HepG2 (cell line): Measurements from ENCODE around the gene TTBK1. TPM values are rescaled to one million over a fixed set of nuclear protein-coding genes. Genes with fewer than 3 reads are reported as not detected.
A peak's percentile ranks its signal among the peaks of the same experiment; 100 is the strongest.

Source experiments
- ARNT ChIP-seq: fragments of 450-650 bp; IDR thresholded peaks from 2 replicates; pipeline ENCODE4 v1.6.1; 2017
- KAT7 ChIP-seq: IDR thresholded peaks from 2 replicates; pipeline ENCODE4 v1.6.1; 2018; ENCODE audit warnings: borderline replicate concordance, missing compliant biosample characterization
- KLF9 ChIP-seq: IDR thresholded peaks from 2 replicates; pipeline ENCODE4 v1.6.1; 2016; ENCODE audit warnings: low read depth
- MXD1 ChIP-seq: sonication (generic); formaldehyde crosslinking; IDR thresholded peaks from 2 replicates; pipeline ENCODE4 v1.4.0; 2020; ENCODE audit warnings: mild to moderate bottlenecking, missing genetic modification reagents
- PAWR ChIP-seq: sonication (generic); formaldehyde crosslinking; IDR thresholded peaks from 2 replicates; pipeline ENCODE4 v1.4.0; 2020; ENCODE audit warnings: missing genetic modification reagents, mild to moderate bottlenecking, borderline replicate concordance
- PCBP2 ChIP-seq: fragments of 200-400 bp; formaldehyde crosslinking; optimal IDR thresholded peaks from 2 replicates; pipeline ENCODE3; 2018; ENCODE audit warnings: low read length, low read depth; ENCODE audit not compliant: poor library complexity, severe bottlenecking
- RXRA ChIP-seq: sonication (generic); formaldehyde crosslinking; IDR thresholded peaks from 2 replicates; pipeline ENCODE4 v1.5.1; 2020; ENCODE audit warnings: missing genetic modification reagents
- SIX1 ChIP-seq: sonication (generic); formaldehyde crosslinking; IDR thresholded peaks from 2 replicates; pipeline ENCODE4 v1.4.0; 2020; ENCODE audit warnings: missing genetic modification reagents, borderline replicate concordance
- SMAD9 ChIP-seq: sonication (generic); formaldehyde crosslinking; IDR thresholded peaks from 2 replicates; pipeline ENCODE4 v1.5.1; 2020; ENCODE audit warnings: mild to moderate bottlenecking, missing genetic modification reagents
- SNAPC2 ChIP-seq: sonication (generic); formaldehyde crosslinking; IDR thresholded peaks from 2 replicates; pipeline ENCODE4 v1.8.1; 2022; ENCODE audit warnings: mild to moderate bottlenecking, missing genetic modification reagents
- SOX6 ChIP-seq, 2 experiments: fragments of 450-650 bp in 1 of 2; sonication (generic) in 1 of 2; formaldehyde crosslinking in 1 of 2; IDR thresholded peaks; 2 replicates each; pipeline versions ENCODE4 v1.4.0 to v1.6.1; 2017 to 2020; ENCODE audit warnings: antibody characterized with exemption in 1 of 2, mild to moderate bottlenecking in 1 of 2, missing genetic modification reagents in 1 of 2
- ZBTB7A ChIP-seq: sonication (generic); formaldehyde crosslinking; IDR thresholded peaks from 2 replicates; pipeline ENCODE4 v1.8.0; 2022; ENCODE audit warnings: mild to moderate bottlenecking, missing genetic modification reagents
- ZFP62 ChIP-seq: sonication (generic); formaldehyde crosslinking; IDR thresholded peaks from 2 replicates; pipeline ENCODE4 v1.4.0; 2020; ENCODE audit warnings: missing genetic modification reagents
- ZMAT5 ChIP-seq: sonication (generic); formaldehyde crosslinking; IDR thresholded peaks from 2 replicates; pipeline ENCODE4 v1.5.0; 2020; ENCODE audit warnings: mild to moderate bottlenecking, low read depth, missing genetic modification reagents, borderline replicate concordance
- ZNF280B ChIP-seq: sonication (generic); formaldehyde crosslinking; IDR thresholded peaks from 2 replicates; pipeline ENCODE4 v1.5.0; 2020; ENCODE audit warnings: missing genetic modification reagents, mild to moderate bottlenecking, borderline replicate concordance
- polyA plus RNA-seq, 8 experiments: library from polyadenylated mRNA; depleted of rRNA in 3 of 8; stranded (reverse) in 7 of 8; unstranded in 1 of 8; fragments of >200 nt; fragmentation: Illumina TruSeq in 4 of 8; extraction: Trizol in 4 of 8; gene quantifications; 2 replicates each; pipeline versions ENCODE4 v1.2.1 to v1.2.3, GENCODE V29; 2011 to 2016; ENCODE audit warnings: low read depth in 4 of 8, missing spikeins in 1 of 8, mixed read lengths in 1 of 8; ENCODE audit not compliant: insufficient read depth in 1 of 8
- total RNA-seq, 5 experiments: library from RNA; depleted of rRNA; stranded (reverse); fragments of >200 nt; fragmentation: Illumina TruSeq; extraction: Trizol; gene quantifications; 2 replicates each; pipeline ENCODE4 v1.2.3, GENCODE V29; 2016; ENCODE audit warnings: low read depth in 1 of 5
- TF ChIP-seq, protein P1 (sequence below): sonication (generic); formaldehyde crosslinking; IDR thresholded peaks from 2 replicates; pipeline ENCODE4 v1.5.0; 2020; ENCODE audit warnings: missing genetic modification reagents
- TF ChIP-seq, protein P2 (sequence below): sonication (generic); formaldehyde crosslinking; IDR thresholded peaks from 2 replicates; pipeline ENCODE4 v1.4.0; 2020; ENCODE audit warnings: missing genetic modification reagents, borderline replicate concordance
- TF ChIP-seq, protein P3 (sequence below): sonication (generic); formaldehyde crosslinking; IDR thresholded peaks from 2 replicates; pipeline ENCODE4 v1.5.0; 2020; ENCODE audit warnings: missing genetic modification reagents, mild to moderate bottlenecking, borderline replicate concordance
- TF ChIP-seq, protein P4 (sequence below): sonication (generic); formaldehyde crosslinking; IDR thresholded peaks from 2 replicates; pipeline ENCODE4 v1.5.0; 2020; ENCODE audit warnings: mild to moderate bottlenecking, missing genetic modification reagents

The TTBK1 gene
- total and polyA plus RNA-seq, 2 of the 13 experiments (the other 11 are each of a cell fraction or from before 2014, with no cell fraction given): 0.24 to 0.33 TPM

DNA sequence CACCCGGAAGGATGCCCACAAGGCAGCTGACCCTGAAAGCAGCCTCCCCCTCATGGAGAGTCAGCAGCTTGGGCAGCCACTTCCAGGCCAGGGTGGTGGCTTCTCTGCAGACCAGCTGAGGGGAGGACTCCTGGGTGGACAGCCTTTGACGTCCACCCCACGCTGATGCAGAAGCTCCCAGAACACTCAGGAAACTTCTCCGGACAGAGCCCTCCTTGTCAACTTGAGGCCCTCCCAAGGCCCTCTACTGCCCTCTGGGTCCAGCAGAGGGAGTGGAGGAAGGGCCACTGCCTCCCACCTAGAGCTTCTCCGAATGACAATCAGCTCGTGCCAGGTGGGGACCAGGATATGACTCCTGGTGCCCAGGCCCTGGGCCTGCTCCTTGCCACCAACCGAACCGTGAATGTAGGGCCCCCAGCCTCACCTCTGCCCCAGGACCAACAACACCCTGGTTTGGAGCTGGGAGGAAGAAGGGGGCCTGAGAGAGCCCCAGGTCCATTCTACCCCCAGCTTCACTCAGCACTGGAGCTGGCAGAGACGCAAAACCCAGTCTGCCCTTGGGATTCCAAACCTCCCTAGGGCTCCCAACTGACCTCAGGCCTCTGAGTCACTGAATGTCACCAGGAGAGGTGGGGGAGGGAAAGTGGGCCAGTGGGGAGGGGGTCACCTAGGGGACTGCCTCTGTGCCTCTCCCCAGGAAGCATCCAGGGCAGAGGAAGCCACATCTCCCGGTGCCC is 43.9 kb downstream of the TTBK1 start (continued):
- TF ChIP-seq, protein P1, sequence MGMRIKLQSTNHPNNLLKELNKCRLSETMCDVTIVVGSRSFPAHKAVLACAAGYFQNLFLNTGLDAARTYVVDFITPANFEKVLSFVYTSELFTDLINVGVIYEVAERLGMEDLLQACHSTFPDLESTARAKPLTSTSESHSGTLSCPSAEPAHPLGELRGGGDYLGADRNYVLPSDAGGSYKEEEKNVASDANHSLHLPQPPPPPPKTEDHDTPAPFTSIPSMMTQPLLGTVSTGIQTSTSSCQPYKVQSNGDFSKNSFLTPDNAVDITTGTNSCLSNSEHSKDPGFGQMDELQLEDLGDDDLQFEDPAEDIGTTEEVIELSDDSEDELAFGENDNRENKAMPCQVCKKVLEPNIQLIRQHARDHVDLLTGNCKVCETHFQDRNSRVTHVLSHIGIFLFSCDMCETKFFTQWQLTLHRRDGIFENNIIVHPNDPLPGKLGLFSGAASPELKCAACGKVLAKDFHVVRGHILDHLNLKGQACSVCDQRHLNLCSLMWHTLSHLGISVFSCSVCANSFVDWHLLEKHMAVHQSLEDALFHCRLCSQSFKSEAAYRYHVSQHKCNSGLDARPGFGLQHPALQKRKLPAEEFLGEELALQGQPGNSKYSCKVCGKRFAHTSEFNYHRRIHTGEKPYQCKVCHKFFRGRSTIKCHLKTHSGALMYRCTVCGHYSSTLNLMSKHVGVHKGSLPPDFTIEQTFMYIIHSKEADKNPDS (CRISPR knock-in tag): no peak
- TF ChIP-seq ZBTB7A: no peak
- TF ChIP-seq SNAPC2 (CRISPR knock-in tag): no peak
- TF ChIP-seq, protein P2, sequence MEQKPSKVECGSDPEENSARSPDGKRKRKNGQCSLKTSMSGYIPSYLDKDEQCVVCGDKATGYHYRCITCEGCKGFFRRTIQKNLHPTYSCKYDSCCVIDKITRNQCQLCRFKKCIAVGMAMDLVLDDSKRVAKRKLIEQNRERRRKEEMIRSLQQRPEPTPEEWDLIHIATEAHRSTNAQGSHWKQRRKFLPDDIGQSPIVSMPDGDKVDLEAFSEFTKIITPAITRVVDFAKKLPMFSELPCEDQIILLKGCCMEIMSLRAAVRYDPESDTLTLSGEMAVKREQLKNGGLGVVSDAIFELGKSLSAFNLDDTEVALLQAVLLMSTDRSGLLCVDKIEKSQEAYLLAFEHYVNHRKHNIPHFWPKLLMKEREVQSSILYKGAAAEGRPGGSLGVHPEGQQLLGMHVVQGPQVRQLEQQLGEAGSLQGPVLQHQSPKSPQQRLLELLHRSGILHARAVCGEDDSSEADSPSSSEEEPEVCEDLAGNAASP: 0 out of 2 replicates have a peak, but pooled peaks have one; percentile 10
- TF ChIP-seq, protein P3, sequence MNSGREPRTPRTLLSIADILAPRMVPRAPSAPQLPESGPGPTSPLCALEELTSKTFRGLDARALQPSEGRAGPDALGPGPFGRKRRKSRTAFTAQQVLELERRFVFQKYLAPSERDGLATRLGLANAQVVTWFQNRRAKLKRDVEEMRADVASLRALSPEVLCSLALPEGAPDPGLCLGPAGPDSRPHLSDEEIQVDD: no peak
- no peak for TF ChIP-seq PAWR (CRISPR knock-in tag)
- TF ChIP-seq ZNF280B: no peak; the same call in 1 of the 2 replicates
- no peak for TF ChIP-seq KAT7 (CRISPR knock-in tag)
- no peak for TF ChIP-seq SIX1
- TF ChIP-seq SMAD9 (CRISPR knock-in tag): no peak
- no peak for TF ChIP-seq ARNT
- TF ChIP-seq KLF9 (CRISPR knock-in tag): no peak
- TF ChIP-seq ZFP62 (CRISPR knock-in tag): no peak
- TF ChIP-seq RXRA (CRISPR knock-in tag): no peak; the same call in 1 of the 2 replicates
- TF ChIP-seq PCBP2: no peak
- 0 out of 2 replicates have a peak, but pooled peaks have one; percentile 8 for TF ChIP-seq MXD1 (CRISPR knock-in tag)
- TF ChIP-seq SOX6 (IDR thresholded peaks at IDR 0.05): no peak
- TF ChIP-seq SOX6 (CRISPR knock-in tag; IDR thresholded peaks at IDR 0.05): 0 out of 2 replicates have a peak, but pooled peaks have one; percentile 24
- TF ChIP-seq, protein P4, sequence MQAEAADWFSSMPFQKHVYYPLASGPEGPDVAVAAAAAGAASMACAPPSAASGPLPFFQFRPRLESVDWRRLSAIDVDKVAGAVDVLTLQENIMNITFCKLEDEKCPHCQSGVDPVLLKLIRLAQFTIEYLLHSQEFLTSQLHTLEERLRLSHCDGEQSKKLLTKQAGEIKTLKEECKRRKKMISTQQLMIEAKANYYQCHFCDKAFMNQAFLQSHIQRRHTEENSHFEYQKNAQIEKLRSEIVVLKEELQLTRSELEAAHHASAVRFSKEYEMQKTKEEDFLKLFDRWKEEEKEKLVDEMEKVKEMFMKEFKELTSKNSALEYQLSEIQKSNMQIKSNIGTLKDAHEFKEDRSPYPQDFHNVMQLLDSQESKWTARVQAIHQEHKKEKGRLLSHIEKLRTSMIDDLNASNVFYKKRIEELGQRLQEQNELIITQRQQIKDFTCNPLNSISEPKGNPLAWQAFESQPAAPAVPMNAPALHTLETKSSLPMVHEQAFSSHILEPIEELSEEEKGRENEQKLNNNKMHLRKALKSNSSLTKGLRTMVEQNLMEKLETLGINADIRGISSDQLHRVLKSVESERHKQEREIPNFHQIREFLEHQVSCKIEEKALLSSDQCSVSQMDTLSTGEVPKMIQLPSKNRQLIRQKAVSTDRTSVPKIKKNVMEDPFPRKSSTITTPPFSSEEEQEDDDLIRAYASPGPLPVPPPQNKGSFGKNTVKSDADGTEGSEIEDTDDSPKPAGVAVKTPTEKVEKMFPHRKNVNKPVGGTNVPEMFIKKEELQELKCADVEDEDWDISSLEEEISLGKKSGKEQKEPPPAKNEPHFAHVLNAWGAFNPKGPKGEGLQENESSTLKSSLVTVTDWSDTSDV (CRISPR knock-in tag): no peak
- no peak for TF ChIP-seq ZMAT5
